GM12878 (cell line): ENCODE measurements around the gene DSG2. TPM values are rescaled to one million over a fixed set of nuclear protein-coding genes. Genes with fewer than 3 reads are reported as not detected.

ENCODE experiments used
- ASH2L ChIP-seq: fragments of 300-600, 200-600 bp; sonication (generic); IDR thresholded peaks from 2 replicates; pipeline ENCODE4 v1.6.1; 2017; ENCODE audit warnings: low read depth, mild to moderate bottlenecking, borderline replicate concordance
- HDAC2 ChIP-seq: fragments of 200-600 bp; sonication (generic); IDR thresholded peaks from 2 replicates; pipeline ENCODE4 v1.6.1; 2017
- MEF2A ChIP-seq: IDR thresholded peaks from 2 replicates; pipeline ENCODE4 v1.6.1; 2011; ENCODE audit warnings: low read depth, mild to moderate bottlenecking, low read length, moderate library complexity; ENCODE audit not compliant: insufficient read depth
- MXI1 ChIP-seq: fragments of 150-350 bp; IDR thresholded peaks from 2 replicates; pipeline ENCODE4 v1.6.1; 2011; ENCODE audit warnings: low read depth, mild to moderate bottlenecking, inconsistent platforms, low read length, improper control_type of control experiment
- NBN ChIP-seq: fragments of 450-650 bp; IDR thresholded peaks from 2 replicates; pipeline ENCODE4 v1.6.1; 2016
- RFX5 ChIP-seq: IDR thresholded peaks from 2 replicates; pipeline ENCODE4 v1.6.1; 2011; ENCODE audit warnings: low read depth, low read length, improper control_type of control experiment
- SMARCA5 ChIP-seq: fragments of 450-650 bp; IDR thresholded peaks from 2 replicates; pipeline ENCODE4 v1.6.1; 2017; ENCODE audit warnings: mild to moderate bottlenecking
- polyA plus RNA-seq, 11 experiments: library from polyadenylated mRNA; depleted of rRNA in 4 of 11; unstranded in 6 of 11; stranded (reverse) in 5 of 11; fragments of >200 nt; fragmentation: Nextera tagmentation in 4 of 11; fragmentation: Illumina TruSeq in 1 of 11; extraction: Ambion mirVana in 4 of 11; extraction: Trizol in 1 of 11; gene quantifications; 1 replicate in 1 of 11; 2 replicates in 10 of 11; pipeline versions ENCODE4 v1.2.1 to v1.2.3, GENCODE V29; 2011 to 2016; ENCODE audit warnings: inconsistent platforms in 2 of 11, missing spikeins in 2 of 11, low read depth in 1 of 11
- total RNA-seq, 4 experiments: library from RNA; depleted of rRNA in 3 of 4; stranded (reverse); fragments of >200 nt in 3 of 4; fragmentation: Illumina TruSeq in 1 of 4; extraction: Trizol in 1 of 4; gene quantifications; 2 replicates each; pipeline versions ENCODE4 v1.2.1 to v1.2.3, GENCODE V29; 2013 to 2021
- TF ChIP-seq, protein P1 (sequence below): fragments of 450-650 bp; IDR thresholded peaks from 2 replicates; pipeline ENCODE4 v1.6.1; 2016; ENCODE audit warnings: mild to moderate bottlenecking, moderate library complexity, borderline replicate concordance
- TF ChIP-seq, protein P2 (sequence below): IDR thresholded peaks from 2 replicates; pipeline ENCODE4 v1.6.1; 2012; ENCODE audit warnings: low read depth, low read length, improper control_type of control experiment
- TF ChIP-seq, protein P3 (sequence below): fragments of 450-650 bp; IDR thresholded peaks from 2 replicates; pipeline ENCODE4 v1.6.1; 2017; ENCODE audit warnings: antibody characterized with exemption, mild to moderate bottlenecking, moderate library complexity
- TF ChIP-seq, protein P4 (sequence below): IDR thresholded peaks from 2 replicates; pipeline ENCODE4 v1.6.1; 2011; ENCODE audit warnings: borderline replicate concordance, low read depth, mild to moderate bottlenecking, moderate library complexity, mixed read lengths, low read length; ENCODE audit not compliant: insufficient read depth; ENCODE audit errors: extremely low read length
- TF ChIP-seq, protein P5 (sequence below): fragments of 150-350 bp; IDR thresholded peaks from 2 replicates; pipeline ENCODE4 v1.6.1; 2016; ENCODE audit warnings: low read depth, low read length
- TF ChIP-seq, protein P6 (sequence below): fragments of 450-650 bp; IDR thresholded peaks from 2 replicates; pipeline ENCODE4 v1.6.1; 2017; ENCODE audit warnings: low read depth, mild to moderate bottlenecking, moderate library complexity

Gene DSG2
- total and polyA plus RNA-seq, 10 of the 15 experiments (the other 5 are each of a cell fraction or from before 2014, with no cell fraction given) = 11.7 to 46.2 (median 28.0) TPM

DNA sequence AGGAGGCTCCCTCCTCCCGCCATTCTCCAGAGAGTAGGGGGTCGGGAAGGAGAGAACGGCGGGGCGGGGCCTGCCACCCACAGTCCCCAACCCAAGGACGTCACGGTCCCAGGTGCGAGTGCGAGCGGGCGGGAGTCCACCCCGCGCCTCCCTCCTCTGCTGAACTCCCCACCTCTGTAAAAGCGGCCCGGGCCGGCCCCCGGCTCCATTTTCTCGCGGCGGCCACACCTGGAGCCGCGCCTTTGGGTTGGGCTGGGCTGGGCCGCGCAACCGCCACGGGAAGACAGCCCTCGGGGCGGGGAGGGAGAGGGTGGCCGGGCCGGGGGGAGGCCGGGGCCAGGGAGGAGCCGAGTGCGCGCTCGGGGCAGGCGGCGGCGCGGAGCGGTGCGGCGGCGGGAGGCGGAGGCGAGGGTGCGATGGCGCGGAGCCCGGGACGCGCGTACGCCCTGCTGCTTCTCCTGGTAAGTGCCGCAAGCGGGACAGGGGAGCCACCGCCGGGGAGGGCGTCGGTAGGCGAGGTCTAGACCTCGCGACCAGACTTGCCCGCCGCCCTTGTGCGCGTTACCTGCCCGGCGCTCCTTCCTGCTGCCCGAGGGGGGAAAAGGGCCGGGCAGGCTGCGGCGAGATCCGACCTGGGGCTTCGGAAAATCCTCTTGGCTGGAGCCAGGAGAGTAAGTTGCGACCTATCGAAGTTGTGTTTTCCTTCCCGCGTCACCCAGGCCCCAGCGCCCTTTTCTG lies at the start of gene DSG2 (continued):
- TF ChIP-seq, protein P1, sequence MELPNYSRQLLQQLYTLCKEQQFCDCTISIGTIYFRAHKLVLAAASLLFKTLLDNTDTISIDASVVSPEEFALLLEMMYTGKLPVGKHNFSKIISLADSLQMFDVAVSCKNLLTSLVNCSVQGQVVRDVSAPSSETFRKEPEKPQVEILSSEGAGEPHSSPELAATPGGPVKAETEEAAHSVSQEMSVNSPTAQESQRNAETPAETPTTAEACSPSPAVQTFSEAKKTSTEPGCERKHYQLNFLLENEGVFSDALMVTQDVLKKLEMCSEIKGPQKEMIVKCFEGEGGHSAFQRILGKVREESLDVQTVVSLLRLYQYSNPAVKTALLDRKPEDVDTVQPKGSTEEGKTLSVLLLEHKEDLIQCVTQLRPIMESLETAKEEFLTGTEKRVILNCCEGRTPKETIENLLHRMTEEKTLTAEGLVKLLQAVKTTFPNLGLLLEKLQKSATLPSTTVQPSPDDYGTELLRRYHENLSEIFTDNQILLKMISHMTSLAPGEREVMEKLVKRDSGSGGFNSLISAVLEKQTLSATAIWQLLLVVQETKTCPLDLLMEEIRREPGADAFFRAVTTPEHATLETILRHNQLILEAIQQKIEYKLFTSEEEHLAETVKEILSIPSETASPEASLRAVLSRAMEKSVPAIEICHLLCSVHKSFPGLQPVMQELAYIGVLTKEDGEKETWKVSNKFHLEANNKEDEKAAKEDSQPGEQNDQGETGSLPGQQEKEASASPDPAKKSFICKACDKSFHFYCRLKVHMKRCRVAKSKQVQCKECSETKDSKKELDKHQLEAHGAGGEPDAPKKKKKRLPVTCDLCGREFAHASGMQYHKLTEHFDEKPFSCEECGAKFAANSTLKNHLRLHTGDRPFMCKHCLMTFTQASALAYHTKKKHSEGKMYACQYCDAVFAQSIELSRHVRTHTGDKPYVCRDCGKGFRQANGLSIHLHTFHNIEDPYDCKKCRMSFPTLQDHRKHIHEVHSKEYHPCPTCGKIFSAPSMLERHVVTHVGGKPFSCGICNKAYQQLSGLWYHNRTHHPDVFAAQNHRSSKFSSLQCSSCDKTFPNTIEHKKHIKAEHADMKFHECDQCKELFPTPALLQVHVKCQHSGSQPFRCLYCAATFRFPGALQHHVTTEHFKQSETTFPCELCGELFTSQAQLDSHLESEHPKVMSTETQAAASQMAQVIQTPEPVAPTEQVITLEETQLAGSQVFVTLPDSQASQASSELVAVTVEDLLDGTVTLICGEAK = no peak
- TF ChIP-seq SMARCA5 (0 out of 2 replicates have a peak, but pooled peaks have one; percentile 18), MXI1 (no peak), ASH2L (no peak), RFX5 (no peak), MEF2A (no peak), NBN (peak; percentile 23; the same call in 1 of the 2 replicates), HDAC2 (no peak)
- TF ChIP-seq, protein P2, sequence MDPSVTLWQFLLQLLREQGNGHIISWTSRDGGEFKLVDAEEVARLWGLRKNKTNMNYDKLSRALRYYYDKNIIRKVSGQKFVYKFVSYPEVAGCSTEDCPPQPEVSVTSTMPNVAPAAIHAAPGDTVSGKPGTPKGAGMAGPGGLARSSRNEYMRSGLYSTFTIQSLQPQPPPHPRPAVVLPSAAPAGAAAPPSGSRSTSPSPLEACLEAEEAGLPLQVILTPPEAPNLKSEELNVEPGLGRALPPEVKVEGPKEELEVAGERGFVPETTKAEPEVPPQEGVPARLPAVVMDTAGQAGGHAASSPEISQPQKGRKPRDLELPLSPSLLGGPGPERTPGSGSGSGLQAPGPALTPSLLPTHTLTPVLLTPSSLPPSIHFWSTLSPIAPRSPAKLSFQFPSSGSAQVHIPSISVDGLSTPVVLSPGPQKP = no peak
- TF ChIP-seq, protein P3, sequence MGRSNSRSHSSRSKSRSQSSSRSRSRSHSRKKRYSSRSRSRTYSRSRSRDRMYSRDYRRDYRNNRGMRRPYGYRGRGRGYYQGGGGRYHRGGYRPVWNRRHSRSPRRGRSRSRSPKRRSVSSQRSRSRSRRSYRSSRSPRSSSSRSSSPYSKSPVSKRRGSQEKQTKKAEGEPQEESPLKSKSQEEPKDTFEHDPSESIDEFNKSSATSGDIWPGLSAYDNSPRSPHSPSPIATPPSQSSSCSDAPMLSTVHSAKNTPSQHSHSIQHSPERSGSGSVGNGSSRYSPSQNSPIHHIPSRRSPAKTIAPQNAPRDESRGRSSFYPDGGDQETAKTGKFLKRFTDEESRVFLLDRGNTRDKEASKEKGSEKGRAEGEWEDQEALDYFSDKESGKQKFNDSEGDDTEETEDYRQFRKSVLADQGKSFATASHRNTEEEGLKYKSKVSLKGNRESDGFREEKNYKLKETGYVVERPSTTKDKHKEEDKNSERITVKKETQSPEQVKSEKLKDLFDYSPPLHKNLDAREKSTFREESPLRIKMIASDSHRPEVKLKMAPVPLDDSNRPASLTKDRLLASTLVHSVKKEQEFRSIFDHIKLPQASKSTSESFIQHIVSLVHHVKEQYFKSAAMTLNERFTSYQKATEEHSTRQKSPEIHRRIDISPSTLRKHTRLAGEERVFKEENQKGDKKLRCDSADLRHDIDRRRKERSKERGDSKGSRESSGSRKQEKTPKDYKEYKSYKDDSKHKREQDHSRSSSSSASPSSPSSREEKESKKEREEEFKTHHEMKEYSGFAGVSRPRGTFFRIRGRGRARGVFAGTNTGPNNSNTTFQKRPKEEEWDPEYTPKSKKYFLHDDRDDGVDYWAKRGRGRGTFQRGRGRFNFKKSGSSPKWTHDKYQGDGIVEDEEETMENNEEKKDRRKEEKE = no peak
- TF ChIP-seq, protein P4, sequence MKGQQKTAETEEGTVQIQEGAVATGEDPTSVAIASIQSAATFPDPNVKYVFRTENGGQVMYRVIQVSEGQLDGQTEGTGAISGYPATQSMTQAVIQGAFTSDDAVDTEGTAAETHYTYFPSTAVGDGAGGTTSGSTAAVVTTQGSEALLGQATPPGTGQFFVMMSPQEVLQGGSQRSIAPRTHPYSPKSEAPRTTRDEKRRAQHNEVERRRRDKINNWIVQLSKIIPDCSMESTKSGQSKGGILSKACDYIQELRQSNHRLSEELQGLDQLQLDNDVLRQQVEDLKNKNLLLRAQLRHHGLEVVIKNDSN = no peak
- TF ChIP-seq, protein P5, sequence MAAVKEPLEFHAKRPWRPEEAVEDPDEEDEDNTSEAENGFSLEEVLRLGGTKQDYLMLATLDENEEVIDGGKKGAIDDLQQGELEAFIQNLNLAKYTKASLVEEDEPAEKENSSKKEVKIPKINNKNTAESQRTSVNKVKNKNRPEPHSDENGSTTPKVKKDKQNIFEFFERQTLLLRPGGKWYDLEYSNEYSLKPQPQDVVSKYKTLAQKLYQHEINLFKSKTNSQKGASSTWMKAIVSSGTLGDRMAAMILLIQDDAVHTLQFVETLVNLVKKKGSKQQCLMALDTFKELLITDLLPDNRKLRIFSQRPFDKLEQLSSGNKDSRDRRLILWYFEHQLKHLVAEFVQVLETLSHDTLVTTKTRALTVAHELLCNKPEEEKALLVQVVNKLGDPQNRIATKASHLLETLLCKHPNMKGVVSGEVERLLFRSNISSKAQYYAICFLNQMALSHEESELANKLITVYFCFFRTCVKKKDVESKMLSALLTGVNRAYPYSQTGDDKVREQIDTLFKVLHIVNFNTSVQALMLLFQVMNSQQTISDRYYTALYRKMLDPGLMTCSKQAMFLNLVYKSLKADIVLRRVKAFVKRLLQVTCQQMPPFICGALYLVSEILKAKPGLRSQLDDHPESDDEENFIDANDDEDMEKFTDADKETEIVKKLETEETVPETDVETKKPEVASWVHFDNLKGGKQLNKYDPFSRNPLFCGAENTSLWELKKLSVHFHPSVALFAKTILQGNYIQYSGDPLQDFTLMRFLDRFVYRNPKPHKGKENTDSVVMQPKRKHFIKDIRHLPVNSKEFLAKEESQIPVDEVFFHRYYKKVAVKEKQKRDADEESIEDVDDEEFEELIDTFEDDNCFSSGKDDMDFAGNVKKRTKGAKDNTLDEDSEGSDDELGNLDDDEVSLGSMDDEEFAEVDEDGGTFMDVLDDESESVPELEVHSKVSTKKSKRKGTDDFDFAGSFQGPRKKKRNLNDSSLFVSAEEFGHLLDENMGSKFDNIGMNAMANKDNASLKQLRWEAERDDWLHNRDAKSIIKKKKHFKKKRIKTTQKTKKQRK = no peak
- TF ChIP-seq, protein P6, sequence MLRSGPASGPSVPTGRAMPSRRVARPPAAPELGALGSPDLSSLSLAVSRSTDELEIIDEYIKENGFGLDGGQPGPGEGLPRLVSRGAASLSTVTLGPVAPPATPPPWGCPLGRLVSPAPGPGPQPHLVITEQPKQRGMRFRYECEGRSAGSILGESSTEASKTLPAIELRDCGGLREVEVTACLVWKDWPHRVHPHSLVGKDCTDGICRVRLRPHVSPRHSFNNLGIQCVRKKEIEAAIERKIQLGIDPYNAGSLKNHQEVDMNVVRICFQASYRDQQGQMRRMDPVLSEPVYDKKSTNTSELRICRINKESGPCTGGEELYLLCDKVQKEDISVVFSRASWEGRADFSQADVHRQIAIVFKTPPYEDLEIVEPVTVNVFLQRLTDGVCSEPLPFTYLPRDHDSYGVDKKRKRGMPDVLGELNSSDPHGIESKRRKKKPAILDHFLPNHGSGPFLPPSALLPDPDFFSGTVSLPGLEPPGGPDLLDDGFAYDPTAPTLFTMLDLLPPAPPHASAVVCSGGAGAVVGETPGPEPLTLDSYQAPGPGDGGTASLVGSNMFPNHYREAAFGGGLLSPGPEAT = peak; percentile 25; the same call in 1 of the 2 replicates
